ENCODE measurements around the gene DAB2IP. TPM values are rescaled to one million over a fixed set of nuclear protein-coding genes. Genes with fewer than 3 reads are reported as not detected.

The DAB2IP gene
- total RNA-seq, 6 experiments from 2014 or later, result 15.1 to 21.6 (median 19.0) TPM

DNA sequence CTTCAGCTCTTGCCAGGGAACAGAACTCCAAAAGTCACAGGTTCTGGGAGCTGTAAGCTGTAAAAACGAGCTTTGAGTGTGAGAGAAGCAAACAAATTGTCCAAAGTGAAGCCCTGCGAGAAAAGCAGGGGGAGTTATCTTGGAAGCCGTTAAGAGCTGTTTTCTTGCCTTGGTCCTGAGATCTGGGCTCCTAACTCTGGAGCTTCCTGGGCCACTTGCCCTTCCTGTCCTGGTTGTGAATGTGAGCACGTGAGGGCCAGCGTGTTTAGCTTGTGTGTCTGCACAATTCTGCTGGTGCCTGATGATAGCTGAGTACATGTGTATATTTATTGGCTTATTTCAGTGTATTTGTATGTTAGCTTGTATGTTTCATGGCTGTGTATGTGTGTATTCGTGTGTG lies 40.5 kb downstream of the DAB2IP start:
- H3K9me3 ChIP-seq, result no peaks in the 10 kb centered on the region
- ATAC-seq (no peak), DNase-seq (no peak)
- H3K36me3 ChIP-seq, result no peaks in the 10 kb centered on the region
- intact Hi-C loops (cut with DNase I), result loop anchor here in 1 of 2 donors (5.0 kb wide), 1 partner anchor 295 kb away; no protein-coding TSS in a partner anchor
- no peaks in the 10 kb centered on the region for H3K4me1 ChIP-seq
- no peak overlapping the region for H3K27ac ChIP-seq
- no peak overlapping the region for H3K4me3 ChIP-seq
- WGBS (ENCODE audit: insufficient coverage, low coverage, low lambda C conversion rate, missing lambda C conversion rate), result 72% methylated on average over 3 of the region's 6 CpGs
- TF ChIP-seq POLR2A (IDR thresholded peaks at IDR 0.05), result no peak
- TF ChIP-seq, protein P1, sequence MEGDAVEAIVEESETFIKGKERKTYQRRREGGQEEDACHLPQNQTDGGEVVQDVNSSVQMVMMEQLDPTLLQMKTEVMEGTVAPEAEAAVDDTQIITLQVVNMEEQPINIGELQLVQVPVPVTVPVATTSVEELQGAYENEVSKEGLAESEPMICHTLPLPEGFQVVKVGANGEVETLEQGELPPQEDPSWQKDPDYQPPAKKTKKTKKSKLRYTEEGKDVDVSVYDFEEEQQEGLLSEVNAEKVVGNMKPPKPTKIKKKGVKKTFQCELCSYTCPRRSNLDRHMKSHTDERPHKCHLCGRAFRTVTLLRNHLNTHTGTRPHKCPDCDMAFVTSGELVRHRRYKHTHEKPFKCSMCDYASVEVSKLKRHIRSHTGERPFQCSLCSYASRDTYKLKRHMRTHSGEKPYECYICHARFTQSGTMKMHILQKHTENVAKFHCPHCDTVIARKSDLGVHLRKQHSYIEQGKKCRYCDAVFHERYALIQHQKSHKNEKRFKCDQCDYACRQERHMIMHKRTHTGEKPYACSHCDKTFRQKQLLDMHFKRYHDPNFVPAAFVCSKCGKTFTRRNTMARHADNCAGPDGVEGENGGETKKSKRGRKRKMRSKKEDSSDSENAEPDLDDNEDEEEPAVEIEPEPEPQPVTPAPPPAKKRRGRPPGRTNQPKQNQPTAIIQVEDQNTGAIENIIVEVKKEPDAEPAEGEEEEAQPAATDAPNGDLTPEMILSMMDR (IDR thresholded peaks at IDR 0.05), result no peak
- H3K27me3 ChIP-seq, result no peaks in the 10 kb centered on the region

DNA sequence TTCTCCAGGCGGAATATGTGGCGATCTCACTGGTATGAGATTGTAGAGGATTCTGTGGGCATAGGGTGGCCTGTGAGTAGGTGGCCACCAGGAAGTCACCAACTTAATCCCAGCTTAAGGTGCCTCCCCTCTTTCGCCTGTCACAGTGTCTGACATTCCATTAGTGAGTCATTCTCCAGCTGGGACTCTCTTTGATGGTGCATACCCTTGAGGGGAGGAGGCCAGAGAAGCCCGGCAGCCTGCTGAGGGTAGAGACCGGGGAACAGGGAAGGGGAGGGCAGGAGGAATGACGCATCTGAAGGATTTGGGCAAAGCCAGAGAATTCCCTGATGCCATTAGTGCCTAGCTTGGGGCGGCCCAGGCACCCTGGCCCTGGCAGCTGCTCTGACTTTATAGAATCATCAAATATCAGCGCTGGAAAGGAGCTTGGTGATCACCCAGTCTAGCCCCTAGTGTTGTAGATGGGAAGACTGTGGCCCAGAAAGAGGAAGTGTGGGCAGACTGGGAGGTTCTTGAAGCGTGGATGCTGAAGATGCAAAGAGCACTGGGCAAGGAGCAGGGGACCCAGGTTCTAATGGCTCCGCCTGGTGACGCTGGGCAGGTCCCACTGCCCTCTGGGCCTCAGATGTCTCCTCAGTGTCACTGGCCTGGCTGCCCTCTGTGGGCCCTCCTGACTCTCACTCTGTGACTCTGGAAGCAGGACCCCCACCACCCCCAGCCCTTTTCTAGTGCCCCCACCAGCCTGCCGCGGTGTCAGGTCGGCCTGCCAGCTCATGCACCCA lies 41.4 kb downstream of the DAB2IP start:
- ATAC-seq (peak in 2 of 4 donors; percentile 31 to 45), DNase-seq (no peak)
- Histone ChIP-seq H3K4me1 (no peaks in the 10 kb centered on the region), H3K4me3 (no peak overlapping the region), H3K36me3 (no peaks in the 10 kb centered on the region), H3K9me3 (no peaks in the 10 kb centered on the region), H3K27me3 (no peaks in the 10 kb centered on the region), H3K27ac (no peak overlapping the region)
- TF ChIP-seq POLR2A (IDR thresholded peaks at IDR 0.05), result no peak
- TF ChIP-seq, protein P1 (IDR thresholded peaks at IDR 0.05), result no peak
- intact Hi-C loops (cut with DNase I), result loop anchor here in 1 of 2 donors (5.0 kb wide), 1 partner anchor 295 kb away; no protein-coding TSS in a partner anchor
- WGBS (ENCODE audit: insufficient coverage, low coverage, low lambda C conversion rate, missing lambda C conversion rate), result 81% methylated on average over 4 of the region's 14 CpGs

DNA sequence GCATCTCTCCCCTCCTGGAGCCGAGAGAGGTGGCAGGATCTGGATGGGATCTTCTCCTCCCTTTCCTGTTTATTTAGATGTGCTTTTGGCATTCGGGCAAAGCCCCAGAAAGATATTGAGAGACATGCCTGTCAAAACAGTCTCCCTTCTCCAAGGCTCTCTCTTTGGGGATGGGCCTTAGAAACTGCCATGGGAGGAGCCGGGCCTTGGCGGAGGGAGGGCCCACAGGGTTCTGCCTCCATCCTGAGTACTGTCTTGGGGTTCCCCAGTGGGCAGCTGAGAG lies 41.9 kb downstream of the DAB2IP start:
- Histone ChIP-seq H3K27ac (no peak overlapping the region), H3K4me1 (no peaks in the 10 kb centered on the region), H3K4me3 (no peak overlapping the region), H3K27me3 (no peaks in the 10 kb centered on the region), H3K9me3 (no peaks in the 10 kb centered on the region), H3K36me3 (no peaks in the 10 kb centered on the region)
- DNase-seq (no peak), ATAC-seq (no peak)
- intact Hi-C loops (cut with DNase I), result loop anchor here in 1 of 2 donors (5.0 kb wide), 1 partner anchor 294 kb away; no protein-coding TSS in a partner anchor
- 80% methylated on average over 4 of the region's 4 CpGs for WGBS (ENCODE audit: insufficient coverage, low coverage, low lambda C conversion rate, missing lambda C conversion rate)
- TF ChIP-seq, protein P1 (IDR thresholded peaks at IDR 0.05), result no peak
- TF ChIP-seq POLR2A (IDR thresholded peaks at IDR 0.05), result no peak

DNA sequence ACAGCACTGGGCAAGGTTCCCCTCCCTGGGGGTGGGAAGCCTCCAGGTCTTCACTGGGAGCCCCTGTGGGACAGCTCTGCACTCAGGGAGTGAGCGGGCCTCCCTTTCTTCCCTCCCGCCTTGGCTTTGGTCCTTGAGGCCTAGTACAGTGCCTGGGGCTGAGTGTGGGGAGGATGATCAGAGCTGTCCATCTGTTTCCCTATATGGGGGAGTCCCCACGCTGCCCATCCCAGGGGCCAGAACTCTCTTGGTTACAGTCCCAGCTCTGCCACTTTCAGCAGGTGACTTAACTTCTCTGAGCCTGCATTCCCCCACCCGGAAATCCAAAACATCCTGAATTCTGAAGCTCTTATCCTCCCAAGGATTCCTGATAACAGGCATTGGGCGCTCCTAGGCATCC lies 42.6 kb downstream of the DAB2IP start:
- DNase-seq (no peak), ATAC-seq (no peak)
- WGBS (ENCODE audit: insufficient coverage, low coverage, low lambda C conversion rate, missing lambda C conversion rate), result 93% methylated on average over 2 of the region's 5 CpGs
- Histone ChIP-seq H3K27me3 (no peaks in the 10 kb centered on the region), H3K4me1 (no peaks in the 10 kb centered on the region), H3K36me3 (no peaks in the 10 kb centered on the region), H3K4me3 (no peak overlapping the region), H3K27ac (no peak overlapping the region), H3K9me3 (no peaks in the 10 kb centered on the region)
- intact Hi-C loops (cut with DNase I), result loop anchor here in 1 of 2 donors (5.0 kb wide), 1 partner anchor 293 kb away; no protein-coding TSS in a partner anchor
- TF ChIP-seq, protein P1 (IDR thresholded peaks at IDR 0.05), result no peak
- TF ChIP-seq POLR2A (IDR thresholded peaks at IDR 0.05), result no peak
